GM12873 (cell line): Measurements from ENCODE around the gene TSKU.

Experiments used
- TF ChIP-seq, protein P1 (sequence below): IDR thresholded peaks from 2 replicates; pipeline ENCODE4 v1.5.1; 2012; ENCODE audit warnings: low read depth, mild to moderate bottlenecking, moderate library complexity, low read length, control low read depth; ENCODE audit not compliant: insufficient read depth; ENCODE audit errors: missing control alignments

Gene TSKU

DNA sequence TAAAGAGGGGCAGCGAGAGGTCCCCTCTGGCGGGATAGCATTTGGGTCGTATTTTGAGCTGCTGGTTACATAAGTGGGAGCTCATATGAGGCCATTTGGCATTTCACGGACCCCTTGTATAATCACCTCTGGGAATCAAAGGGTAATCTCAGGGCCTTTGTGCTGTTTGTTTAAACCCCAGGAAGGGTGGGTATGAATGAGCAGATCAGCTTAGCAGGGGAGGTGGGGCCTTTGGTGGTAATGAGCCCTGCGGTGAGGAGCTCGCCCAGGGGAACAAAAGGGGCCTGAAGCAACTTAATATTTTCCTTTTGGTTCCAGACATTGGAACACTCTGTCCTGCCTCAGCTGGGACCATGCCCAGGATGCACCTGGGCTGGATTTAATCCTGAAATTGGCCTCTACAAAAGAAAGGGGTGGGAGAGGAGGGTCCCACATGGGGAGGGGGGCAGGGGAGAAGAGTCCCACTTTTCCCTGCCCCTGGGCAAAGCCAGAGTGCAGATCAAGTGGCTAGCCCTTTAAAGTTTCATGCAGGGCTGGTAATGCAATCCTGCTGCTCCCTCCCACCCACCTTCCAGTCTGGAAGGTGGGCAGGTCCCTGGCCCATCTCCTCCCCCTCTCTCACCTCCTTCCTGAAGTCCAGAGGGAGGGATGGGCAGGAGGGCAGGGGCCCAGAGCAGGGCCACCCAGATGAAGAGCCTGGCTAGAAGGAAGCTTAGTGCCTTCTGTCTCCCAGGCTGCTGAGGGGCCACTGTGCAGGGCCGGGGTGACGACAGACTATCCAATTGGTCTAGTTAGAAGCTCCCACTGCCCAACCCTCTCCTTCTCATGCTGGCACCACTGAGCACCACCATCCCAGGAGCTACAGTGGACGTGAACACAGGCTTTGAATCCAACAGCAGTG, 10.5 kb downstream of the TSKU start:
- TF ChIP-seq, protein P1, sequence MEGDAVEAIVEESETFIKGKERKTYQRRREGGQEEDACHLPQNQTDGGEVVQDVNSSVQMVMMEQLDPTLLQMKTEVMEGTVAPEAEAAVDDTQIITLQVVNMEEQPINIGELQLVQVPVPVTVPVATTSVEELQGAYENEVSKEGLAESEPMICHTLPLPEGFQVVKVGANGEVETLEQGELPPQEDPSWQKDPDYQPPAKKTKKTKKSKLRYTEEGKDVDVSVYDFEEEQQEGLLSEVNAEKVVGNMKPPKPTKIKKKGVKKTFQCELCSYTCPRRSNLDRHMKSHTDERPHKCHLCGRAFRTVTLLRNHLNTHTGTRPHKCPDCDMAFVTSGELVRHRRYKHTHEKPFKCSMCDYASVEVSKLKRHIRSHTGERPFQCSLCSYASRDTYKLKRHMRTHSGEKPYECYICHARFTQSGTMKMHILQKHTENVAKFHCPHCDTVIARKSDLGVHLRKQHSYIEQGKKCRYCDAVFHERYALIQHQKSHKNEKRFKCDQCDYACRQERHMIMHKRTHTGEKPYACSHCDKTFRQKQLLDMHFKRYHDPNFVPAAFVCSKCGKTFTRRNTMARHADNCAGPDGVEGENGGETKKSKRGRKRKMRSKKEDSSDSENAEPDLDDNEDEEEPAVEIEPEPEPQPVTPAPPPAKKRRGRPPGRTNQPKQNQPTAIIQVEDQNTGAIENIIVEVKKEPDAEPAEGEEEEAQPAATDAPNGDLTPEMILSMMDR, result no peak

DNA sequence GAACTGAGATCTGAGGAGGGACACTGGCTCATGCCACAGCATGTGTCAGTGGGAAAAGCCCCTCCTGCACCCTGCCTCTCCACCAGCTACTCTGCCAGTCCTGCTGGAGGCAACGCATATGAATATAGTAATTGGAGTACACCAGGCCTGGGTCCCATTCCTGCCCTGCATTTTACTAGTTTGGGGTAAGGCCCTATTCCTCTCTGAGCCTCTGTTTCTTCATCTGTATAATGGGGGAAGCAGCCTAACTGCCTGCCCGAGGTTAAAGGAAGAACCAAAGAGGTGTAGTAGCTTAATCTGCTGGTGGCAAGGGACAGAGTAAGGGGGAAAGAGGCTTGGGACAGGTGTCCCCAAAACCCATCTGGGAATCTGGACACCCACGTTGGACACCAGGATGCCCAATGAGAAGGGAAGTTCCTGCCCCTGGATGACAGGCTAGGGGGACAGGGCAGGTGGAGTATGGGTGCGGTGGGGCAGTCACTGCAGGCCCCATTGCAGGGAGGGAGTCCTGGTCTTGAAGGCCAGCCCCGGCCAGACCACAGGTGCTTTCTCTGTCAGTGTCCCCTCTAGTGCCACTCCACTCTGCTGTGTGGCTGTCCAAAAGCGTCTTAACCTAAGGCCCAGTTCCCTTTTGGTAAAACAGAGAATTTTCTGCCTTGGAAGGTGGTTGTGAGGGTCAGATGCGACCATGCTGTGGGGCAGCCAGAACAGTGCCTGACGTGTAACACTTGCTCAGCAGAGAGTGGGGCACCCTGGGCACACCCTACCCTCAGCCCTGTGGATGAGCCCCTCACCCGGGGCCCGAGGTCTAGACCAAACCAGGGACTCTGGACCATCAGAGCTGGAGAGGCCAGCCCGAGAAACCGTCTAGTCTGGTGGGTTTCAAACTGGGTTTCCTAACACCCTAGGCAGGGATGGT, 11.5 kb downstream of the TSKU start:
- TF ChIP-seq, protein P1, result no peak

DNA sequence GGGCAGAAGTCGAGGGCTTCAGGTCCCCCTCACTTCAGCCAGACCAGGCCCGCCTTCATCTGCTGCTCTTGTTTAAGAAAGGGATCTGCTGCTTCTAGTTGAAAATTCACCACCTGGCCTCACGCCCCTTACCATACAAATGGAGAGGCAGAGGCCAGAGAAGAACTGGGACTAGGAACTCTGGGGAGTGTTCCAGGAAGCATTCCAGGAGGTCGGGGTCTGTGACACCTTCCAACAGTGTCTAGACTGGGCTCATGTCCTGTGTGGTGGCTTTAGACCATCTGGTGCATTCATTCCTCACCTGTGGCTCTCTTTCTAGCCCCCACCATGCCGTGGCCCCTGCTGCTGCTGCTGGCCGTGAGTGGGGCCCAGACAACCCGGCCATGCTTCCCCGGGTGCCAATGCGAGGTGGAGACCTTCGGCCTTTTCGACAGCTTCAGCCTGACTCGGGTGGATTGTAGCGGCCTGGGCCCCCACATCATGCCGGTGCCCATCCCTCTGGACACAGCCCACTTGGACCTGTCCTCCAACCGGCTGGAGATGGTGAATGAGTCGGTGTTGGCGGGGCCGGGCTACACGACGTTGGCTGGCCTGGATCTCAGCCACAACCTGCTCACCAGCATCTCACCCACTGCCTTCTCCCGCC, 12.3 kb downstream of the TSKU start:
- TF ChIP-seq, protein P1, result no peak

DNA sequence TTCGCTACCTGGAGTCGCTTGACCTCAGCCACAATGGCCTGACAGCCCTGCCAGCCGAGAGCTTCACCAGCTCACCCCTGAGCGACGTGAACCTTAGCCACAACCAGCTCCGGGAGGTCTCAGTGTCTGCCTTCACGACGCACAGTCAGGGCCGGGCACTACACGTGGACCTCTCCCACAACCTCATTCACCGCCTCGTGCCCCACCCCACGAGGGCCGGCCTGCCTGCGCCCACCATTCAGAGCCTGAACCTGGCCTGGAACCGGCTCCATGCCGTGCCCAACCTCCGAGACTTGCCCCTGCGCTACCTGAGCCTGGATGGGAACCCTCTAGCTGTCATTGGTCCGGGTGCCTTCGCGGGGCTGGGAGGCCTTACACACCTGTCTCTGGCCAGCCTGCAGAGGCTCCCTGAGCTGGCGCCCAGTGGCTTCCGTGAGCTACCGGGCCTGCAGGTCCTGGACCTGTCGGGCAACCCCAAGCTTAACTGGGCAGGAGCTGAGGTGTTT, 12.8 kb downstream of the TSKU start:
- TF ChIP-seq, protein P1, result no peak

DNA sequence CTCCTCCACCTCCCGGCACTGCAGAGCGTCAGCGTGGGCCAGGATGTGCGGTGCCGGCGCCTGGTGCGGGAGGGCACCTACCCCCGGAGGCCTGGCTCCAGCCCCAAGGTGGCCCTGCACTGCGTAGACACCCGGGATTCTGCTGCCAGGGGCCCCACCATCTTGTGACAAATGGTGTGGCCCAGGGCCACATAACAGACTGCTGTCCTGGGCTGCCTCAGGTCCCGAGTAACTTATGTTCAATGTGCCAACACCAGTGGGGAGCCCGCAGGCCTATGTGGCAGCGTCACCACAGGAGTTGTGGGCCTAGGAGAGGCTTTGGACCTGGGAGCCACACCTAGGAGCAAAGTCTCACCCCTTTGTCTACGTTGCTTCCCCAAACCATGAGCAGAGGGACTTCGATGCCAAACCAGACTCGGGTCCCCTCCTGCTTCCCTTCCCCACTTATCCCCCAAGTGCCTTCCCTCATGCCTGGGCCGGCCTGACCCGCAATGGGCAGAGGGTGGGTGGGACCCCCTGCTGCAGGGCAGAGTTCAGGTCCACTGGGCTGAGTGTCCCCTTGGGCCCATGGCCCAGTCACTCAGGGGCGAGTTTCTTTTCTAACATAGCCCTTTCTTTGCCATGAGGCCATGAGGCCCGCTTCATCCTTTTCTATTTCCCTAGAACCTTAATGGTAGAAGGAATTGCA, 13.5 kb downstream of the TSKU start:
- TF ChIP-seq, protein P1, result no peak

DNA sequence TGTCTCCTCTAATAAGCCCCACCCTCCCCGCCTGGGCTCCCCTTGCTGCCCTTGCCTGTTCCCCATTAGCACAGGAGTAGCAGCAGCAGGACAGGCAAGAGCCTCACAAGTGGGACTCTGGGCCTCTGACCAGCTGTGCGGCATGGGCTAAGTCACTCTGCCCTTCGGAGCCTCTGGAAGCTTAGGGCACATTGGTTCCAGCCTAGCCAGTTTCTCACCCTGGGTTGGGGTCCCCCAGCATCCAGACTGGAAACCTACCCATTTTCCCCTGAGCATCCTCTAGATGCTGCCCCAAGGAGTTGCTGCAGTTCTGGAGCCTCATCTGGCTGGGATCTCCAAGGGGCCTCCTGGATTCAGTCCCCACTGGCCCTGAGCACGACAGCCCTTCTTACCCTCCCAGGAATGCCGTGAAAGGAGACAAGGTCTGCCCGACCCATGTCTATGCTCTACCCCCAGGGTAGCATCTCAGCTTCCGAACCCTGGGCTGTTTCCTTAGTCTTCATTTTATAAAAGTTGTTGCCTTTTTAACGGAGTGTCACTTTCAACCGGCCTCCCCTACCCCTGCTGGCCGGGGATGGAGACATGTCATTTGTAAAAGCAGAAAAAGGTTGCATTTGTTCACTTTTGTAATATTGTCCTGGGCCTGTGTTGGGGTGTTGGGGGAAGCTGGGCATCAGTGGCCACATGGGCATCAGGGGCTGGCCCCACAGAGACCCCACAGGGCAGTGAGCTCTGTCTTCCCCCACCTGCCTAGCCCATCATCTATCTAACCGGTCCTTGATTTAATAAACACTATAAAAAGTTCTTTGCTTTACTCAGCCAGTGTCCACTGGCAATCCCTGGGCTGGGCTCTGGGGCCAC, 14.4 kb downstream of the TSKU start:
- TF ChIP-seq, protein P1, result no peak
